SK-N-MC (cell line): Measurements from ENCODE around the gene UNK.

Experiments used
- DNase-seq: peaks from one replicate; pipeline ENCODE4 v3.0.0-alpha.2; 2011; ENCODE audit warnings: low read depth, low spot score
- H3K27ac ChIP-seq: fragments of 200-600 bp; sonication (generic); 2 replicates; pipeline ENCODE4 v1.5.1; 2016; ENCODE audit warnings: mixed run types
- H3K36me3 ChIP-seq: fragments of 200-600 bp; sonication (generic); 2 replicates; pipeline ENCODE4 v1.6.1; 2017; ENCODE audit warnings: antibody characterized with exemption, low read length, mixed read lengths; ENCODE audit not compliant: insufficient read depth
- H3K4me3 ChIP-seq: fragments of 200-600 bp; sonication (generic); 2 replicates; pipeline ENCODE4 v1.5.1; 2016
- H3K9ac ChIP-seq: fragments of 200-600 bp; sonication (generic); 2 replicates; pipeline ENCODE4 v1.8.0; 2017; ENCODE audit warnings: mixed run types, mixed read lengths; ENCODE audit not compliant: insufficient read length
- H3K9me3 ChIP-seq: fragments of 200-600 bp; sonication (generic); 2 replicates; pipeline ENCODE4 v1.6.1; 2017; ENCODE audit warnings: low read depth, mild to moderate bottlenecking, antibody characterized with exemption, low read length, moderate library complexity, mixed read lengths
- EZH2 ChIP-seq: fragments of 200-600 bp; sonication (generic); IDR thresholded peaks from one replicate; pipeline ENCODE4 v1.6.1; 2017; ENCODE audit warnings: antibody characterized with exemption
- FOXP2 ChIP-seq: optimal IDR thresholded peaks from 2 replicates; pipeline ENCODE3; 2011; ENCODE audit warnings: mild to moderate bottlenecking, moderate library complexity; ENCODE audit not compliant: insufficient read depth; ENCODE audit errors: extremely low read length, control extremely low read depth
- POLR2AphosphoS5 ChIP-seq: IDR thresholded peaks from 2 replicates; pipeline ENCODE4 v1.6.1; 2012; ENCODE audit warnings: mild to moderate bottlenecking, low read depth, low read length, borderline replicate concordance

Gene UNK

GRCh38 chr17:75830164-75831031, 45.8 kb downstream of the UNK start:
- Histone ChIP-seq H3K9me3 (no peaks in the 10 kb centered on the region), H3K36me3 (peaks cover 3% of the 10 kb centered on the region; the same call in 1 of the 2 replicates), H3K9ac (no peak overlapping the region), H3K27ac (no peak overlapping the region), H3K4me3 (no peak overlapping the region)
- DNase-seq, result no peak
- TF ChIP-seq FOXP2, result no peak
- TF ChIP-seq EZH2, result no peak
- TF ChIP-seq POLR2AphosphoS5, result no peak

- H3K9ac ChIP-seq, result no peak overlapping the region
- no peak for DNase-seq
- no peak for TF ChIP-seq EZH2
- no peak for TF ChIP-seq FOXP2
- TF ChIP-seq POLR2AphosphoS5, result no peak
- no peak overlapping the region for H3K4me3 ChIP-seq
- H3K36me3 ChIP-seq, result peaks cover 3% of the 10 kb centered on the region; the same call in 1 of the 2 replicates
- no peak overlapping the region for H3K27ac ChIP-seq
- no peaks in the 10 kb centered on the region for H3K9me3 ChIP-seq
Observed at GRCh38 chr17:75831032-75831571, 46.5 kb downstream of the UNK start.

- TF ChIP-seq EZH2 (no peak), POLR2AphosphoS5 (no peak), FOXP2 (no peak)
- H3K9me3 ChIP-seq, result no peaks in the 10 kb centered on the region
- H3K9ac ChIP-seq, result no peak overlapping the region
- no peaks in the 10 kb centered on the region for H3K36me3 ChIP-seq
- DNase-seq, result no peak
- H3K27ac ChIP-seq, result no peak overlapping the region
- H3K4me3 ChIP-seq, result no peak overlapping the region
Observed at GRCh38 chr17:75832164-75832651, 47.6 kb downstream of the UNK start.

GRCh38 chr17:75832652-75833400, 48.2 kb downstream of the UNK start:
- Histone ChIP-seq H3K27ac (no peak overlapping the region), H3K9ac (no peak overlapping the region), H3K4me3 (no peak overlapping the region), H3K36me3 (no peaks in the 10 kb centered on the region), H3K9me3 (no peaks in the 10 kb centered on the region)
- DNase-seq, result no peak
- TF ChIP-seq FOXP2 (no peak), POLR2AphosphoS5 (no peak), EZH2 (no peak)

GRCh38 chr17:75834279-75834920, 49.8 kb downstream of the UNK start:
- no peaks in the 10 kb centered on the region for H3K9me3 ChIP-seq
- DNase-seq, result no peak
- H3K9ac ChIP-seq, result no peak overlapping the region
- H3K27ac ChIP-seq, result no peak overlapping the region
- no peak overlapping the region for H3K4me3 ChIP-seq
- no peaks in the 10 kb centered on the region for H3K36me3 ChIP-seq
- TF ChIP-seq EZH2 (no peak), POLR2AphosphoS5 (no peak), FOXP2 (no peak)

- Histone ChIP-seq H3K27ac (no peak overlapping the region), H3K9ac (no peak overlapping the region), H3K4me3 (peak overlapping the region; percentile 73), H3K36me3 (no peaks in the 10 kb centered on the region), H3K9me3 (no peaks in the 10 kb centered on the region)
- DNase-seq, result no peak
- TF ChIP-seq POLR2AphosphoS5 (no peak), EZH2 (no peak), FOXP2 (no peak)
Observed at GRCh38 chr17:75834928-75835653, 50.5 kb downstream of the UNK start.

- no peak for DNase-seq
- TF ChIP-seq EZH2, result no peak
- TF ChIP-seq FOXP2, result no peak
- TF ChIP-seq POLR2AphosphoS5, result no peak
- Histone ChIP-seq H3K9ac (no peak overlapping the region), H3K36me3 (no peaks in the 10 kb centered on the region), H3K9me3 (no peaks in the 10 kb centered on the region), H3K27ac (no peak overlapping the region), H3K4me3 (peak overlapping the region; percentile 73)
Observed at GRCh38 chr17:75835654-75835987, 51.0 kb downstream of the UNK start.
